MM.1S (cell line): ENCODE results near the gene SARNP.

Source experiments
- DNase-seq: peaks from one replicate; pipeline ENCODE4 v3.0.0-alpha.2; 2015
- H2AFZ ChIP-seq: fragments of 300-600 bp; sonication (generic); 2 replicates; pipeline ENCODE4 v1.6.0; 2016; ENCODE audit warnings: antibody characterized with exemption, low read length
- H3F3A ChIP-seq: fragments of 300-600 bp; sonication (generic); 2 replicates; pipeline ENCODE4 v1.6.1; 2016; ENCODE audit warnings: mild to moderate bottlenecking, antibody characterized with exemption, low read length, moderate library complexity, mixed read lengths; ENCODE audit not compliant: insufficient read depth
- H3K27ac ChIP-seq: fragments of 300-600 bp; sonication (generic); 2 replicates; pipeline ENCODE4 v1.5.1; 2016; ENCODE audit warnings: mild to moderate bottlenecking, low read length
- H3K27me3 ChIP-seq: fragments of 300-600 bp; sonication (generic); replicated peaks from 2 replicates; pipeline ENCODE4 v1.6.0; 2016; ENCODE audit warnings: low read length; ENCODE audit not compliant: insufficient read depth
- H3K36me3 ChIP-seq: fragments of 300-600 bp; sonication (generic); replicated peaks from 2 replicates; pipeline ENCODE4 v1.6.1; 2016; ENCODE audit warnings: mild to moderate bottlenecking, low read length, mixed read lengths; ENCODE audit not compliant: insufficient read depth
- H3K4me1 ChIP-seq: fragments of 300-600 bp; sonication (generic); 2 replicates; pipeline ENCODE4 v1.6.1; 2016; ENCODE audit warnings: low read length, mixed read lengths
- H3K4me2 ChIP-seq: fragments of 300-600 bp; sonication (generic); 2 replicates; pipeline ENCODE4 v1.6.0; 2016; ENCODE audit warnings: low read depth, low read length
- H3K4me3 ChIP-seq: fragments of 300-600 bp; sonication (generic); 2 replicates; pipeline ENCODE4 v1.5.1; 2016; ENCODE audit warnings: low read length, mixed read lengths
- H3K79me2 ChIP-seq: fragments of 300-600 bp; sonication (generic); 2 replicates; pipeline ENCODE4 v1.6.1; 2016; ENCODE audit warnings: mixed run types, low read length, mixed read lengths
- H3K9ac ChIP-seq: fragments of 300-600 bp; sonication (generic); 2 replicates; pipeline ENCODE4 v1.6.1; 2016; ENCODE audit warnings: low read length, mixed read lengths
- H3K9me2 ChIP-seq: fragments of 300-600 bp; sonication (generic); replicated peaks from 2 replicates; pipeline ENCODE4 v1.6.1; 2016; ENCODE audit warnings: mild to moderate bottlenecking, low read length, mixed read lengths; ENCODE audit not compliant: insufficient read depth
- H3K9me3 ChIP-seq: fragments of 300-600 bp; sonication (generic); replicated peaks from 2 replicates; pipeline ENCODE4 v1.6.1; 2016; ENCODE audit warnings: mild to moderate bottlenecking, low read length, mixed read lengths; ENCODE audit not compliant: insufficient read depth
- H4K20me1 ChIP-seq: fragments of 300-600 bp; sonication (generic); 2 replicates; pipeline ENCODE4 v1.6.1; 2016; ENCODE audit warnings: mild to moderate bottlenecking, low read length, moderate library complexity, mixed read lengths; ENCODE audit not compliant: insufficient read depth
- CTCF ChIP-seq: fragments of 300-600 bp; sonication (generic); IDR thresholded peaks from 2 replicates; pipeline ENCODE4 v1.5.1; 2016; ENCODE audit warnings: antibody characterized with exemption, low read length, mixed read lengths
- EZH2 ChIP-seq: fragments of 300-600 bp; sonication (generic); optimal IDR thresholded peaks from 2 replicates; pipeline ENCODE3; 2017; ENCODE audit warnings: low read depth, mild to moderate bottlenecking, antibody characterized with exemption, low read length, mixed read lengths
- EZH2phosphoT487 ChIP-seq: fragments of 300-600 bp; sonication (generic); IDR thresholded peaks from 2 replicates; pipeline ENCODE4 v1.6.1; 2018; ENCODE audit warnings: antibody characterized with exemption, low read length

The SARNP gene

GRCh38 chr12:55727643-55728185 lies 89.8 kb downstream of the SARNP start:
- Histone ChIP-seq H3K4me1 (peaks cover 16% of the 10 kb centered on the region), H3K36me3 (no peaks in the 10 kb centered on the region), H3K4me2 (peak overlapping the region; percentile 69), H3K27ac (no peak overlapping the region), H2AFZ (peak overlapping the region; percentile 75; the same call in 1 of the 2 replicates), H3F3A (no peaks in the 10 kb centered on the region), H3K9me2 (no peaks in the 10 kb centered on the region), H3K4me3 (peak overlapping the region; percentile 81), H3K9ac (peak overlapping the region; percentile 77; the same call in 1 of the 2 replicates), H4K20me1 (no peaks in the 10 kb centered on the region), H3K27me3 (no peaks in the 10 kb centered on the region), H3K79me2 (peaks cover 15% of the 10 kb centered on the region), H3K9me3 (no peaks in the 10 kb centered on the region)
- DNase-seq = no peak
- TF ChIP-seq CTCF = no peak

GRCh38 chr12:55726971-55727370 lies 90.6 kb downstream of the SARNP start:
- H3K9ac ChIP-seq = no peak overlapping the region
- H3K27ac ChIP-seq = no peak overlapping the region

GRCh38 chr12:55725556-55725955 lies 92.0 kb downstream of the SARNP start:
- Histone ChIP-seq H3K9me3 (no peaks in the 10 kb centered on the region), H3K9me2 (no peaks in the 10 kb centered on the region), H3K27ac (no peak overlapping the region), H2AFZ (no peak overlapping the region), H3K9ac (no peak overlapping the region), H3K79me2 (peaks cover 15% of the 10 kb centered on the region), H3K4me2 (no peak overlapping the region), H3K4me3 (no peak overlapping the region), H4K20me1 (no peaks in the 10 kb centered on the region), H3K36me3 (no peaks in the 10 kb centered on the region), H3K27me3 (no peaks in the 10 kb centered on the region), H3K4me1 (peaks cover 16% of the 10 kb centered on the region), H3F3A (no peaks in the 10 kb centered on the region)
- no peak for TF ChIP-seq EZH2phosphoT487
- no peak for TF ChIP-seq CTCF
- no peak for TF ChIP-seq EZH2
- DNase-seq = no peak

More at GRCh38 chr12:55726971-55727370, 90.6 kb downstream of the SARNP start:
- Histone ChIP-seq H3K27me3 (no peaks in the 10 kb centered on the region), H3K79me2 (peaks cover 15% of the 10 kb centered on the region), H3K4me1 (peaks cover 16% of the 10 kb centered on the region), H3K4me2 (no peak overlapping the region), H3K9me3 (no peaks in the 10 kb centered on the region), H3F3A (no peaks in the 10 kb centered on the region), H4K20me1 (no peaks in the 10 kb centered on the region), H3K9me2 (no peaks in the 10 kb centered on the region), H2AFZ (no peak overlapping the region), H3K4me3 (no peak overlapping the region), H3K36me3 (no peaks in the 10 kb centered on the region)
- no peak for DNase-seq
- TF ChIP-seq EZH2phosphoT487 (no peak), CTCF (no peak), EZH2 (no peak)
